AG10803 (cell line): ENCODE data around the gene GABRB3.

ENCODE experiments used
- DNase-seq: peaks from one replicate; pipeline ENCODE4 v3.0.0; 2010; ENCODE audit warnings: low read depth
- H3K4me3 ChIP-seq: 2 replicates; pipeline ENCODE4 v1.5.1; 2011; ENCODE audit warnings: mild to moderate bottlenecking, low read length, control low read depth
- TF ChIP-seq, protein P1 (sequence below): conservative IDR thresholded peaks from 2 replicates; pipeline ENCODE4 v1.5.1; 2011; ENCODE audit warnings: mild to moderate bottlenecking, low read length, control low read depth, inconsistent platforms

Gene GABRB3

DNA sequence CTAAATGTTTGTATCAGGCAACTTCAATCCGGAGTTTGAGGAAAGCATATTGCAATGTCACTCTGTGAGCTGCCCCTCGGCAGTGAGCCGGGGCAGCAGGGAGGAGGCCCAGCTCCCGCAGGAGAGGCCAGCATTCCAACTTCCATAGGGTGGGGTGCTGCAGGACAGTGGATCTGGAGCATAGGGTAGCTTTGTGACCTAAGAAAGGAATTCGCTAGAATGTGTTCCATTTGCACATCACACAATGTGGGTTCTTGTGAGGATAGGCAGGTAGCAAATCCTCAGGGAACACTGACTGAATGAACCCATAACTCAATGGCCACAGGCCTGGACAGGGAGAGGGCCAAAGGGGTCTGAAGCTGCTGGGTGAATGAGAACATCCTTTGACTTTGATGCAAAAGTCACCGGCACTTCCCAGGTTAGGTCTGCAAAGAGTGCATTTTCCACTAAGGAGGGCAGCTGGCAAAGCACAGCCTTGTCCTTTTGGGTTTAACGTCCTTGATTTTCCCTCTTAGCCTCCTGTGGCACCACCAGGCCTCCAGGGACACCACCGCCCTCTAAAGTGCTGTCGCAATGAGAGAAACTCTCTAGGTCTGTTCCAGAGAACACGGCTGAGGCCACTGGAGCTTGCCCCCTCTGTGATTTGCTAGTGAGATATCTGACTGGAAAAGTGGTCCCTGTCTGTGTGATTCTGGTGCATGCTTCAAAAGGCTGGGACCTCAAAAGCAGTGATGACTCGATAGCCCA lies 36.2 kb downstream of the GABRB3 start:
- TF ChIP-seq, protein P1, sequence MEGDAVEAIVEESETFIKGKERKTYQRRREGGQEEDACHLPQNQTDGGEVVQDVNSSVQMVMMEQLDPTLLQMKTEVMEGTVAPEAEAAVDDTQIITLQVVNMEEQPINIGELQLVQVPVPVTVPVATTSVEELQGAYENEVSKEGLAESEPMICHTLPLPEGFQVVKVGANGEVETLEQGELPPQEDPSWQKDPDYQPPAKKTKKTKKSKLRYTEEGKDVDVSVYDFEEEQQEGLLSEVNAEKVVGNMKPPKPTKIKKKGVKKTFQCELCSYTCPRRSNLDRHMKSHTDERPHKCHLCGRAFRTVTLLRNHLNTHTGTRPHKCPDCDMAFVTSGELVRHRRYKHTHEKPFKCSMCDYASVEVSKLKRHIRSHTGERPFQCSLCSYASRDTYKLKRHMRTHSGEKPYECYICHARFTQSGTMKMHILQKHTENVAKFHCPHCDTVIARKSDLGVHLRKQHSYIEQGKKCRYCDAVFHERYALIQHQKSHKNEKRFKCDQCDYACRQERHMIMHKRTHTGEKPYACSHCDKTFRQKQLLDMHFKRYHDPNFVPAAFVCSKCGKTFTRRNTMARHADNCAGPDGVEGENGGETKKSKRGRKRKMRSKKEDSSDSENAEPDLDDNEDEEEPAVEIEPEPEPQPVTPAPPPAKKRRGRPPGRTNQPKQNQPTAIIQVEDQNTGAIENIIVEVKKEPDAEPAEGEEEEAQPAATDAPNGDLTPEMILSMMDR = no peak
- no peak overlapping the region for H3K4me3 ChIP-seq
- no peak for DNase-seq

DNA sequence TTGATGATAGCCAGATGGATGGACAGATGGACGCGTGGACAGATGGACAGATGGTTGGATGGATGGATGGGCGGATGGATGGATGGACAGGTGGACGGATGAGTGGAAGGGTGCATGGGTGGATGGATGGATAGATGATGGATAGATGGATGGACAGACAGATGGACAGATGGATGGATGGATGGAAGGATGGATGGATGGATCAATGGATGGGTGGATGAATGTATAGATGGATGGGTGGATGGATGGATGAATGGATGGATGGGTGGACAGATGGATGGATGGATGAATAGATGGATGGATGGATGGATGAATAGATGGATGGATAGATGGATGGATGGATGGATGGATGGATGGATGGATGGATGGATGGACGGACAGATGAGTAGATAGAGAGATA lies 40.9 kb downstream of the GABRB3 start:
- TF ChIP-seq, protein P1 = no peak
- no peak overlapping the region for H3K4me3 ChIP-seq
- no peak for DNase-seq

DNA sequence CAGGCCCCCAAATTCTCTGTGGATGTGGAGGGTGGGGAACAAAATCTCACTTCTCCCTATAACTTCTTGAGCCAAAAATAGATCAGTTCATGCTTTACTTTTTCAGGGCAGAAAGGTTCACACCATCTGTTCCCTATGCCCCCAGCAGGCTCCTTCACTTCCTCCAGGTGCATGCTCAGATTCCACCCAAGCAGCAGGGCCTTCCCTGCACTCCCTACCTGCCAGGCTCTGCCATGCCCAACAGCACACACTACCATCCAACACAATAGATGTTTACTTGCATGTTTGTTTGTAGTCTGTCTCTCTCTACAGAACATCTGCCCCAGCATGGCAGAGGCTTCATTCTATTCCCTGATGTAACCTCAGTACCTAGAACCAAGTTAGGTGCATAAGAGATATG lies 43.3 kb downstream of the GABRB3 start:
- H3K4me3 ChIP-seq = no peak overlapping the region
- no peak for DNase-seq
- TF ChIP-seq, protein P1 = no peak

DNA sequence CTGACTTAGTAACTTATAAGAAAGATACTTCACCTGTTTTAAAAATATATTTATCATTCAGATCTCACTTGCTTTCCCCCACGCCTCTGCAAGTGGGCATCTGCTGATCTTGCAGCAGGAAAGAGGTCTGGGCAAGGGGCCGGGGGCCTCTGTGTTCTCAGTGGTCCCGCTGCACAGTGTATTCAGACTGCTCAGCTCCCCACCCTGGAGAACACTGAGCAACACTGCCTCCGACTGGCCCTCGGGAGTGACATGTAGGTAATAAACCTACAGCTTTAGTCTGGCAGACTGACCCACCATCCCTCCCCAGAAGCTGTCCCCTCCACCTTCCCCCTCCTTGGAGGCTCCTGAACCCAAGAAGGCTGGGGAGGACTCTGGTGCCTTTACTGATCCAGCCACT lies 43.8 kb downstream of the GABRB3 start:
- H3K4me3 ChIP-seq = no peak overlapping the region
- TF ChIP-seq, protein P1 = no peak
- DNase-seq = no peak

DNA sequence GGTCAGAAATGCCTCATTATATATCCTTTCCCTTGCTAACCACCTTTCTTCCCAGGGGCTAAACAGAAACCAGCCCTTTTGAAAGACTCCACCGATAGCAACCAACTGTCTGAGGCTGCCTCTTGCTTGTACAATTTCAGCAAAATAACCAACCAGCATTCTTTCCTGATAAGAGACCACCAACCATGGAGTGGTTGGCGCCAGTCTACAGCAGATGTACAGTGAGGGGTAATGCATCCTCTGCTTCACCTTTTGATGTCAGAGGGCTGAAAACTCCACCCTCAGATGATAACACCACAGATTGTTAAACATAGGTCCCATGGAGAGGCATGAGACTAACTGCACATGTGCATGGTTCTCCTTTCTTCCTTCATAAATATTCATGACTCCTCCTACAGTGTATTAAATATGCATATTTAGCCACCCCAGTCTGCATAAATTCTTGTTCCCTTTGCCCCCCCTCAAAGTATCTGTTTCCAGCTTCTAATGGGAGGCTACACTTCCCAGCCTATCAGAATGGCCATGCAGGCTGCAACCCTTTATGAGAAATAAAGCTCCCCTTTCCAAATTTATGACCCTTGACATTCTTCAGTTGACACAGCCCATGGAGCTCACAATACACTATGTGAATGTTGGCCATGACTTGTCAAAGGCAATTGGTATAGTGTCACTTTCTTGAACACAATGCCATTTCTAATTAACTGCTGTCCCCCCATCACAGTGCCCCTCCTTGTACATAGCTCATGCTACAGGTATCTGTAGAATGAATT lies 48.3 kb downstream of the GABRB3 start:
- no peak overlapping the region for H3K4me3 ChIP-seq
- no peak for DNase-seq
- TF ChIP-seq, protein P1 = no peak

DNA sequence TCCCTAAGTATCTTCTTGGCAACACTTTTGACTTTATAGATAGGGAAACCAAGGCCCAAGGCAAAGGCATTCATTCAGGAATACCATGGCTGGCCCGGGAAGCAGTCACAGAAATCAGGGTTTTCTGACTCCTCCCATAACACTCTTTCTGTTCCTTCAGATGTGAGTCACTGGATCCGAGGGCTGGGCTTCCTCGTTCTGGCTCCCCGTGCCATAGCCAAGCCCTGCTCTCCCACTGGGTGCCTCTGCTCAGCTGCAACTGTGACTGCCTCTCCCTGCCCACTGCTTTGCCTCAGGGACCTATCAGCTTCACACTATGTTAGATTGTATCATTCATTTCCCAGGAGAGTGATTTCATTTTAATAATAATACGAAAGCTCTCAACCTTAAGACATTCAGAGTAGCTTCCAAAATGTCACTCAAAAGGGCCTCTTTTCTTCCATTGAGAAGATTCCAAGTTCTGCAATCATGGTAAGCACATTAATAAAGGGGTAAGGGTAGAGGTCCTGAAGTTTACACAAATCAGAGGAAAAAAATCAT lies 50.2 kb downstream of the GABRB3 start:
- no peak for DNase-seq
- no peak overlapping the region for H3K4me3 ChIP-seq
- TF ChIP-seq, protein P1 = no peak
